GM23338 (cell line): ENCODE results near the gene PDE6H. TPM values are rescaled to one million over a fixed set of nuclear protein-coding genes. Genes with fewer than 3 reads are reported as not detected.

ENCODE experiments used
- ATAC-seq: fragments of 200-7000 bp; cut with Tn5 transposase; 3 replicates; pipeline ENCODE4 v1.9.1; 2020
- DNase-seq: peaks from one replicate; pipeline ENCODE4 v3.0.0-alpha.2; 2015; ENCODE audit warnings: low spot score
- H2AFZ ChIP-seq: fragments of 200-600 bp; sonication (generic); 2 replicates; pipeline ENCODE4 v1.8.0; 2016; ENCODE audit warnings: antibody characterized with exemption, mild to moderate bottlenecking, moderate library complexity
- H3F3A ChIP-seq: fragments of 200-600 bp; sonication (generic); replicated peaks from 2 replicates; pipeline ENCODE4 v1.8.0; 2017; ENCODE audit warnings: antibody characterized with exemption, mixed run types, low read depth
- H3K27ac ChIP-seq: fragments of 200-600 bp; sonication (generic); 2 replicates; pipeline ENCODE4 v1.6.1; 2016; ENCODE audit warnings: low read depth
- H3K27me3 ChIP-seq: fragments of 200-600 bp; sonication (generic); 2 replicates; pipeline ENCODE4 v1.8.0; 2016; ENCODE audit warnings: mild to moderate bottlenecking, mixed run types, moderate library complexity; ENCODE audit not compliant: insufficient read depth
- H3K36me3 ChIP-seq: fragments of 200-600 bp; sonication (generic); 2 replicates; pipeline ENCODE4 v1.8.0; 2016; ENCODE audit warnings: mild to moderate bottlenecking; ENCODE audit not compliant: insufficient read depth
- H3K4me1 ChIP-seq: fragments of 200-600 bp; sonication (generic); 2 replicates; pipeline ENCODE4 v1.8.0; 2016; ENCODE audit warnings: mild to moderate bottlenecking, moderate library complexity; ENCODE audit not compliant: insufficient read depth
- H3K4me2 ChIP-seq: fragments of 200-600 bp; sonication (generic); 2 replicates; pipeline ENCODE4 v1.7.1; 2017; ENCODE audit warnings: mixed run types
- H3K4me3 ChIP-seq: fragments of 200-600 bp; sonication (generic); 2 replicates; pipeline ENCODE4 v1.6.1; 2016; ENCODE audit warnings: mixed run types
- H3K79me2 ChIP-seq: fragments of 200-600 bp; sonication (generic); replicated peaks from 2 replicates; pipeline ENCODE4 v1.8.0; 2017; ENCODE audit warnings: mild to moderate bottlenecking; ENCODE audit not compliant: insufficient read depth
- H3K9me2 ChIP-seq: fragments of 200-600 bp; sonication (generic); 2 replicates; pipeline ENCODE4 v1.8.0; 2017; ENCODE audit not compliant: insufficient read depth
- H4K20me1 ChIP-seq: fragments of 200-600 bp; sonication (generic); replicated peaks from 2 replicates; pipeline ENCODE4 v1.8.0; 2017; ENCODE audit warnings: mild to moderate bottlenecking; ENCODE audit not compliant: insufficient read depth
- H3K27ac Mint-ChIP-seq: 2 replicates; pipeline ENCODE4 v1.8.0; 2020; ENCODE audit warnings: inconsistent platforms, mild to moderate bottlenecking, moderate library complexity, mixed read lengths
- H3K27me3 Mint-ChIP-seq: 3 replicates; pipeline ENCODE4 v1.8.0; 2022; ENCODE audit warnings: low read depth, mild to moderate bottlenecking, moderate library complexity, mixed read lengths, inconsistent platforms; ENCODE audit not compliant: insufficient read depth, poor library complexity
- H3K36me3 Mint-ChIP-seq: 3 replicates; pipeline ENCODE4 v1.8.0; 2021; ENCODE audit warnings: low read depth, mild to moderate bottlenecking, inconsistent platforms, moderate library complexity, mixed read lengths
- H3K4me1 Mint-ChIP-seq: 3 replicates; pipeline ENCODE4 v1.8.0; 2020; ENCODE audit warnings: mild to moderate bottlenecking, inconsistent platforms, mixed read lengths
- H3K4me3 Mint-ChIP-seq: 3 replicates; pipeline ENCODE4 v1.8.0; 2021; ENCODE audit warnings: moderate library complexity, mild to moderate bottlenecking, inconsistent platforms, mixed read lengths
- H3K9me3 Mint-ChIP-seq: 3 replicates; pipeline ENCODE4 v1.8.0; 2020; ENCODE audit warnings: moderate library complexity, mild to moderate bottlenecking, inconsistent platforms, mixed read lengths
- CREB1 ChIP-seq: fragments of 250-450 bp; sonication (Bioruptor Pico); IDR thresholded peaks from 2 replicates; pipeline ENCODE4 v1.5.0; 2020; ENCODE audit warnings: low read depth, mild to moderate bottlenecking, moderate library complexity
- CTCF ChIP-seq, 2 experiments: fragments of 200-600 bp in 1 of 2; sonication (generic) in 1 of 2; conservative IDR thresholded peaks; 2 replicates each; pipeline versions ENCODE4 v1.5.1 to v1.6.1; 2016 to 2017; ENCODE audit warnings: antibody characterized with exemption in 2 of 2, low read depth in 2 of 2, mild to moderate bottlenecking in 2 of 2, moderate library complexity in 1 of 2
- ETS1 ChIP-seq: IDR thresholded peaks from 2 replicates; pipeline ENCODE4 v1.6.1; 2016; ENCODE audit warnings: antibody characterized with exemption
- EZH2 ChIP-seq: fragments of 200-600 bp; sonication (generic); IDR thresholded peaks from one replicate; pipeline ENCODE4 v1.8.0; 2017; ENCODE audit warnings: antibody characterized with exemption, mild to moderate bottlenecking, low read depth; ENCODE audit not compliant: unreplicated experiment
- EZH2phosphoT487 ChIP-seq: fragments of 200-600 bp; sonication (generic); IDR thresholded peaks from one replicate; pipeline ENCODE4 v1.8.1; 2018; ENCODE audit warnings: antibody characterized with exemption; ENCODE audit not compliant: unreplicated experiment
- JUNB ChIP-seq: IDR thresholded peaks from one replicate; pipeline ENCODE4 v1.6.1; 2016; ENCODE audit warnings: antibody characterized with exemption; ENCODE audit not compliant: unreplicated experiment
- NANOG ChIP-seq: IDR thresholded peaks from 2 replicates; pipeline ENCODE4 v1.6.1; 2016; ENCODE audit warnings: antibody characterized with exemption, borderline replicate concordance
- POLR2AphosphoS5 ChIP-seq: IDR thresholded peaks from 2 replicates; pipeline ENCODE4 v1.6.1; 2016; ENCODE audit warnings: antibody characterized with exemption, low read depth
- STAT1 ChIP-seq: IDR thresholded peaks from one replicate; pipeline ENCODE4 v1.6.1; 2016; ENCODE audit warnings: antibody characterized with exemption; ENCODE audit not compliant: unreplicated experiment
- ZNF331 ChIP-seq: fragments of 250-450 bp; sonication (Bioruptor Pico); IDR thresholded peaks from 2 replicates; pipeline ENCODE4 v1.5.0; 2020; ENCODE audit warnings: low read depth, mild to moderate bottlenecking, moderate library complexity
- ZNF462 ChIP-seq: fragments of 250-450 bp; sonication (Bioruptor Pico); IDR thresholded peaks from 2 replicates; pipeline ENCODE4 v1.5.0; 2020; ENCODE audit warnings: mild to moderate bottlenecking, moderate library complexity
- polyA plus RNA-seq: library from polyadenylated mRNA; unstranded; fragments of >200 nt; fragmentation: Nextera tagmentation; extraction: Ambion mirVana; gene quantifications from 2 replicates; pipeline ENCODE4 v1.2.1, GENCODE V29; 2016
- total RNA-seq: library from RNA; depleted of rRNA; stranded (reverse); fragments of >200 nt; shearing (Covaris generic); gene quantifications from 2 replicates; pipeline ENCODE4 v1.2.3, GENCODE V29; 2014

Gene PDE6H
- total and polyA plus RNA-seq, 2 experiments from 2014 or later = not detected

- no peak for TF ChIP-seq ZNF462 (CRISPR knock-in tag)
- TF ChIP-seq ZNF331 (CRISPR knock-in tag) = no peak
- no peak for TF ChIP-seq CTCF (conservative IDR thresholded peaks at IDR 0.05; ENCODE audit: low read depth in 2 of 2)
- no peak for TF ChIP-seq POLR2AphosphoS5
- TF ChIP-seq CREB1 (CRISPR knock-in tag) = no peak
Measured at GRCh38 chr12:15013634-15014179, 40.9 kb downstream of the PDE6H start (continued).

- Mint-ChIP-seq H3K9me3 (no peaks in the 10 kb centered on the region), H3K4me3 (no peak overlapping the region), H3K4me1 (peaks cover 7% of the 10 kb centered on the region; the same call in 2 of the 3 replicates), H3K36me3 (no peaks in the 10 kb centered on the region), H3K27me3 (no peaks in the 10 kb centered on the region), H3K27ac (no peak overlapping the region)
- H3K36me3 ChIP-seq = no peaks in the 10 kb centered on the region
- H3K79me2 ChIP-seq = no peaks in the 10 kb centered on the region
- DNase-seq (no peak), ATAC-seq (no peak)
- H4K20me1 ChIP-seq = no peaks in the 10 kb centered on the region
- H3K27ac ChIP-seq = no peak overlapping the region
- 0 out of 2 replicates have a peak, but pooled peaks cover 5% of the 10 kb centered on the region for H3K9me2 ChIP-seq
- no peaks in the 10 kb centered on the region for H3F3A ChIP-seq
- H3K27me3 ChIP-seq = no peaks in the 10 kb centered on the region
- H3K4me2 ChIP-seq = no peak overlapping the region
- H3K4me3 ChIP-seq = no peak overlapping the region
- peak overlapping the region; percentile 19; the same call in 1 of the 2 replicates for H2AFZ ChIP-seq
- peaks cover 14% of the 10 kb centered on the region for H3K4me1 ChIP-seq
- TF ChIP-seq EZH2phosphoT487 (no peak), POLR2AphosphoS5 (no peak), CTCF (conservative IDR thresholded peaks at IDR 0.05; ENCODE audit: low read depth in 2 of 2) (no peak), JUNB (no peak), ETS1 (no peak), CREB1 (CRISPR knock-in tag) (no peak), NANOG (no peak), EZH2 (no peak), ZNF331 (CRISPR knock-in tag) (no peak), STAT1 (no peak)
Measured at GRCh38 chr12:15014708-15015107, 41.9 kb downstream of the PDE6H start.
